ENCODE results near the gene CDYL.

DNA sequence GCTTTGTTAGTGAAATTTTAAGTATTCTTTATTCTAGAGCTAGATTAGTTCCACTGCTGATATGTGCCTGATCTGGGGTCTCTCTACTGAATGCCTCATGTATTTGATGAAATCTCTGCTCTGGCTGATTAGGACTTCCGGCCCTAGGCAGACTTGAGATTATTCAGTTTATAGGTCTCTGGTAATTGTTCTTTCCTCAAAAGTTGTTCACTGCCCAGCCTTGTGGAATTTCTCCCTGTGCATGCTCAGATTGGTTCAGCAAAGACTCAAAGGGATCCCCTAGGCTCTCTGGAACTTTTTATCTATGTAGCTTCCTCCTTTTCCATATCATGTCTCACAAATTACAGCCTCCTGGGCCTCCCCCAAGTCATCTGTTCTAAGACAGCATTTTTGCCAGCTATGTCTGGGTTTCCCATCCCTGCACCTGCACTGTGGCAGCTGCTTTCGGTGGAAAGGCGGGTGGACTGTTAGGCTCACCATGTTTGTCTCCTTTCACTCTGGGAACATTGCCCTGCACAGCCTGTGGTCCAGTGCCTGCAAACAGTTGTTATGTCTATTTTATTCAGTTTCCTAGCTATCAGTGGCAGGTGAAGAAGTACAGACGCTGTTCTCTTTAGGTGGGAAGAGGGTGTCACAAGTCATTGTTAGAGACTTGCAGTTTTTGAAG is 154.0 kb downstream of the CDYL start:
- TF ChIP-seq, protein P1, sequence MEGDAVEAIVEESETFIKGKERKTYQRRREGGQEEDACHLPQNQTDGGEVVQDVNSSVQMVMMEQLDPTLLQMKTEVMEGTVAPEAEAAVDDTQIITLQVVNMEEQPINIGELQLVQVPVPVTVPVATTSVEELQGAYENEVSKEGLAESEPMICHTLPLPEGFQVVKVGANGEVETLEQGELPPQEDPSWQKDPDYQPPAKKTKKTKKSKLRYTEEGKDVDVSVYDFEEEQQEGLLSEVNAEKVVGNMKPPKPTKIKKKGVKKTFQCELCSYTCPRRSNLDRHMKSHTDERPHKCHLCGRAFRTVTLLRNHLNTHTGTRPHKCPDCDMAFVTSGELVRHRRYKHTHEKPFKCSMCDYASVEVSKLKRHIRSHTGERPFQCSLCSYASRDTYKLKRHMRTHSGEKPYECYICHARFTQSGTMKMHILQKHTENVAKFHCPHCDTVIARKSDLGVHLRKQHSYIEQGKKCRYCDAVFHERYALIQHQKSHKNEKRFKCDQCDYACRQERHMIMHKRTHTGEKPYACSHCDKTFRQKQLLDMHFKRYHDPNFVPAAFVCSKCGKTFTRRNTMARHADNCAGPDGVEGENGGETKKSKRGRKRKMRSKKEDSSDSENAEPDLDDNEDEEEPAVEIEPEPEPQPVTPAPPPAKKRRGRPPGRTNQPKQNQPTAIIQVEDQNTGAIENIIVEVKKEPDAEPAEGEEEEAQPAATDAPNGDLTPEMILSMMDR (IDR thresholded peaks at IDR 0.05; ENCODE audit: low read depth, low read length): no peak
- TF ChIP-seq EZH2phosphoT487 (IDR thresholded peaks at IDR 0.05; ENCODE audit: low read depth): no peak

All from OCI-LY3 (cell line).